H9 (cell line): Measurements from ENCODE around the gene BCAR1. TPM values are rescaled to one million over a fixed set of nuclear protein-coding genes. Genes with fewer than 3 reads are reported as not detected.

ENCODE experiments used
- DNase-seq: peaks from one replicate; pipeline ENCODE4 v3.0.0-alpha.2; 2017
- H2AFZ ChIP-seq: one replicate; pipeline ENCODE4 v1.6.1; 2013; ENCODE audit warnings: mild to moderate bottlenecking, low read length, control low read depth, moderate library complexity
- H2AK5ac ChIP-seq: 2 replicates; pipeline ENCODE4 v1.6.1; 2013; ENCODE audit warnings: low read length, control low read depth, mixed read lengths; ENCODE audit not compliant: insufficient read length
- H2BK120ac ChIP-seq: one replicate; pipeline ENCODE4 v1.6.1; 2013; ENCODE audit warnings: low read depth, mild to moderate bottlenecking, low read length, control low read depth, inconsistent platforms; ENCODE audit not compliant: poor library complexity, severe bottlenecking
- H2BK12ac ChIP-seq: 2 replicates; pipeline ENCODE4 v1.6.1; 2013; ENCODE audit warnings: low read length, control low read depth, mixed read lengths, low read depth; ENCODE audit not compliant: insufficient read length
- H2BK15ac ChIP-seq: 2 replicates; pipeline ENCODE4 v1.6.1; 2013; ENCODE audit warnings: low read depth, low read length, control low read depth
- H2BK20ac ChIP-seq: one replicate; pipeline ENCODE4 v1.6.1; 2013; ENCODE audit warnings: low read depth, mild to moderate bottlenecking, low read length, control low read depth, inconsistent platforms; ENCODE audit not compliant: poor library complexity, severe bottlenecking
- H2BK5ac ChIP-seq: 2 replicates; pipeline ENCODE4 v1.6.1; 2013; ENCODE audit warnings: low read length, control low read depth, mixed read lengths; ENCODE audit not compliant: insufficient read length
- H3K14ac ChIP-seq: 2 replicates; pipeline ENCODE4 v1.6.1; 2013; ENCODE audit warnings: low read length, control low read depth; ENCODE audit not compliant: insufficient read depth
- H3K18ac ChIP-seq: 2 replicates; pipeline ENCODE4 v1.6.1; 2013; ENCODE audit warnings: low read depth, mild to moderate bottlenecking, mixed read lengths, low read length, control low read depth; ENCODE audit not compliant: insufficient read length
- H3K23ac ChIP-seq: 2 replicates; pipeline ENCODE4 v1.6.1; 2013; ENCODE audit warnings: low read length, control low read depth, mixed read lengths, low read depth; ENCODE audit not compliant: insufficient read length
- H3K23me2 ChIP-seq: 2 replicates; pipeline ENCODE4 v1.6.1; 2013; ENCODE audit warnings: low read depth, mild to moderate bottlenecking, mixed read lengths, low read length, control low read depth; ENCODE audit not compliant: insufficient read length, poor library complexity, severe bottlenecking
- H3K27ac ChIP-seq: 2 replicates; pipeline ENCODE4 v1.5.1; 2013; ENCODE audit warnings: low read length, control low read depth, mixed read lengths, low read depth; ENCODE audit not compliant: insufficient read length
- H3K27me3 ChIP-seq: 2 replicates; pipeline ENCODE4 v1.6.1; 2013; ENCODE audit warnings: low read length, control low read depth, inconsistent platforms; ENCODE audit not compliant: insufficient read depth
- H3K4ac ChIP-seq: 2 replicates; pipeline ENCODE4 v1.6.1; 2013; ENCODE audit warnings: low read depth, mild to moderate bottlenecking, control low read depth, inconsistent platforms, low read length, moderate library complexity
- H3K4me1 ChIP-seq: 2 replicates; pipeline ENCODE4 v1.6.1; 2013; ENCODE audit warnings: low read length, control low read depth, inconsistent platforms; ENCODE audit not compliant: insufficient read depth
- H3K4me2 ChIP-seq: 2 replicates; pipeline ENCODE4 v1.6.1; 2013; ENCODE audit warnings: low read length, control low read depth, mixed read lengths; ENCODE audit not compliant: insufficient read length, insufficient read depth
- H3K56ac ChIP-seq: 2 replicates; pipeline ENCODE4 v1.6.1; 2013; ENCODE audit warnings: low read depth, mild to moderate bottlenecking, mixed read lengths, low read length, control low read depth; ENCODE audit not compliant: insufficient read length
- H3K79me1 ChIP-seq: 2 replicates; pipeline ENCODE4 v1.6.1; 2013; ENCODE audit warnings: low read depth, mild to moderate bottlenecking, moderate library complexity, low read length, control low read depth, inconsistent platforms; ENCODE audit not compliant: insufficient read depth, poor library complexity, severe bottlenecking
- H3K79me2 ChIP-seq: 2 replicates; pipeline ENCODE4 v1.6.1; 2013; ENCODE audit warnings: low read length, control low read depth, inconsistent platforms; ENCODE audit not compliant: insufficient read depth
- H3K9ac ChIP-seq: 2 replicates; pipeline ENCODE4 v1.6.1; 2013; ENCODE audit warnings: low read length, control low read depth, mixed read lengths; ENCODE audit not compliant: insufficient read length; ENCODE audit errors: extremely low read depth
- H3K9me3 ChIP-seq: one replicate; pipeline ENCODE4 v1.6.1; 2013; ENCODE audit warnings: low read depth, low read length, inconsistent platforms; ENCODE audit not compliant: control insufficient read depth
- H3T11ph ChIP-seq: one replicate; pipeline ENCODE4 v1.6.1; 2013; ENCODE audit warnings: mild to moderate bottlenecking, low read length, control low read depth, inconsistent platforms
- H4K20me1 ChIP-seq: one replicate; pipeline ENCODE4 v1.6.1; 2013; ENCODE audit not compliant: control insufficient read depth, insufficient read length, insufficient read depth
- H4K5ac ChIP-seq: 2 replicates; pipeline ENCODE4 v1.6.1; 2013; ENCODE audit warnings: low read depth, mild to moderate bottlenecking, mixed read lengths, low read length, control low read depth; ENCODE audit not compliant: insufficient read length
- H4K8ac ChIP-seq: replicated peaks from 2 replicates; pipeline ENCODE4 v1.6.1; 2013; ENCODE audit warnings: low read length, control low read depth, mixed read lengths, low read depth; ENCODE audit not compliant: insufficient read length
- H4K91ac ChIP-seq: 2 replicates; pipeline ENCODE4 v1.6.1; 2013; ENCODE audit warnings: low read depth, mild to moderate bottlenecking, moderate library complexity, mixed read lengths, low read length, control low read depth; ENCODE audit not compliant: insufficient read length
- H3K27ac Mint-ChIP-seq, 3 experiments: 2 replicates in 2 of 3; 3 replicates in 1 of 3; pipeline ENCODE4 v1.8.0; 2020 to 2021; ENCODE audit warnings: mixed read lengths in 3 of 3, mild to moderate bottlenecking in 1 of 3, moderate library complexity in 1 of 3
- H3K27me3 Mint-ChIP-seq: 2 replicates; pipeline ENCODE4 v1.8.0; 2021; ENCODE audit warnings: low read depth, mild to moderate bottlenecking, moderate library complexity, mixed read lengths
- H3K36me3 Mint-ChIP-seq, 3 experiments: 2 replicates in 2 of 3; 3 replicates in 1 of 3; pipeline ENCODE4 v1.8.0; 2020 to 2021; ENCODE audit warnings: low read depth in 3 of 3, mixed read lengths in 3 of 3; ENCODE audit not compliant: insufficient read depth in 1 of 3
- H3K4me1 Mint-ChIP-seq, 2 experiments: 2 replicates each; pipeline ENCODE4 v1.8.0; 2020; ENCODE audit warnings: mixed read lengths in 2 of 2
- H3K4me3 Mint-ChIP-seq, 2 experiments: 2 replicates in 1 of 2; 3 replicates in 1 of 2; pipeline ENCODE4 v1.8.0; 2020 to 2021; ENCODE audit warnings: mild to moderate bottlenecking in 2 of 2, mixed read lengths in 2 of 2, moderate library complexity in 1 of 2
- H3K9me3 Mint-ChIP-seq, 2 experiments: 2 replicates in 1 of 2; 3 replicates in 1 of 2; pipeline ENCODE4 v1.8.0; 2020; ENCODE audit warnings: mild to moderate bottlenecking in 2 of 2, mixed read lengths in 2 of 2, moderate library complexity in 1 of 2
- CTCF ChIP-seq: fragments of 200-600 bp; sonication (generic); conservative IDR thresholded peaks from 3 replicates; pipeline ENCODE4 v1.8.0; 2021; ENCODE audit warnings: antibody characterized with exemption, mild to moderate bottlenecking
- WGBS: extraction: QIAGEN DNeasy Blood & Tissue Kit; methylation state at CpG from one replicate; pipeline ENCODE4 v1.1.7; 2013; ENCODE audit warnings: missing lambda C conversion rate, low lambda C conversion rate, mixed read lengths; ENCODE audit not compliant: insufficient read length; ENCODE audit errors: extremely low coverage; 5-methylcytosine and 5-hydroxymethylcytosine counted together
- total RNA-seq: library from RNA; stranded (reverse); gene quantifications from 2 replicates; pipeline ENCODE4 v1.2.1, GENCODE V29; 2021

The BCAR1 gene
- total RNA-seq, 1 experiment from 2014 or later, result 97.1 TPM

GRCh38 chr16:75204410-75204758, 47.0 kb downstream of the BCAR1 start:
- Histone ChIP-seq H2AFZ (no peak overlapping the region), H2AK5ac (no peak overlapping the region), H3K79me1 (no peaks in the 10 kb centered on the region), H3T11ph (no peak overlapping the region), H3K14ac (no peak overlapping the region; the same call in 1 of the 2 replicates), H3K27me3 (no peaks in the 10 kb centered on the region), H3K56ac (no peak overlapping the region), H3K4ac (no peak overlapping the region), H2BK20ac (no peak overlapping the region), H3K9ac (no peak overlapping the region), H3K27ac (no peak overlapping the region), H3K4me1 (no peaks in the 10 kb centered on the region), H4K5ac (no peak overlapping the region), H4K8ac (no peak overlapping the region), H3K18ac (no peak overlapping the region), H4K20me1 (no peaks in the 10 kb centered on the region), H4K91ac (no peak overlapping the region), H3K9me3 (no peaks in the 10 kb centered on the region), H3K23ac (no peak overlapping the region), H2BK12ac (no peak overlapping the region), H2BK5ac (no peak overlapping the region), H3K79me2 (no peaks in the 10 kb centered on the region), H2BK120ac (no peak overlapping the region), H3K4me2 (no peak overlapping the region), H3K23me2 (no peaks in the 10 kb centered on the region), H2BK15ac (no peak overlapping the region)
- Mint-ChIP-seq H3K27ac (peak overlapping the region in 1 of 3 experiments; percentile 37; a peak in 1 of 7 replicates), H3K27me3 (peaks cover 4% of the 10 kb centered on the region; the same call in 1 of the 2 replicates), H3K4me3 (no peak overlapping the region), H3K36me3 (no peaks in the 10 kb centered on the region), H3K9me3 (no peaks in the 10 kb centered on the region), H3K4me1 (peaks cover 3 to 9% of the 10 kb centered on the region in 2 experiments; a peak in 3 of 4 replicates)
- no peak for DNase-seq
- TF ChIP-seq CTCF, result no peak
- WGBS, result no CpG with 5 or more reads among the region's 6 CpGs
